Measurements from ENCODE around the gene MRPL17.

Gene MRPL17

GRCh38 chr11:6653656-6654055, 29.5 kb downstream of the MRPL17 start:
- no peak overlapping the region for H3K4me3 ChIP-seq (ENCODE audit: low read depth, low read length, poor library complexity, severe bottlenecking)
- H3K4me2 ChIP-seq (ENCODE audit: low read length): no peak overlapping the region
- H3K27me3 ChIP-seq (ENCODE audit: insufficient read depth, low read length): peaks cover 25% of the 10 kb centered on the region
- H3K27ac ChIP-seq (ENCODE audit: low read depth, low read length, poor library complexity, severe bottlenecking): no peak overlapping the region
- no peak overlapping the region for H2AFZ ChIP-seq (ENCODE audit: low read length)
- no peaks in the 10 kb centered on the region for H3K4me1 ChIP-seq (ENCODE audit: insufficient read depth, low read length, severe bottlenecking)
- no peaks in the 10 kb centered on the region for H3F3A ChIP-seq (ENCODE audit: insufficient read depth, low read length)
- H4K20me1 ChIP-seq (ENCODE audit: insufficient read depth, low read length): no peaks in the 10 kb centered on the region
- H3K9ac ChIP-seq (ENCODE audit: low read length): no peak overlapping the region
- no peaks in the 10 kb centered on the region for H3K79me2 ChIP-seq (ENCODE audit: insufficient read depth, low read length)
- TF ChIP-seq EZH2 (IDR thresholded peaks at IDR 0.05; ENCODE audit: borderline replicate concordance, low read length): no peak
- TF ChIP-seq, protein P1, sequence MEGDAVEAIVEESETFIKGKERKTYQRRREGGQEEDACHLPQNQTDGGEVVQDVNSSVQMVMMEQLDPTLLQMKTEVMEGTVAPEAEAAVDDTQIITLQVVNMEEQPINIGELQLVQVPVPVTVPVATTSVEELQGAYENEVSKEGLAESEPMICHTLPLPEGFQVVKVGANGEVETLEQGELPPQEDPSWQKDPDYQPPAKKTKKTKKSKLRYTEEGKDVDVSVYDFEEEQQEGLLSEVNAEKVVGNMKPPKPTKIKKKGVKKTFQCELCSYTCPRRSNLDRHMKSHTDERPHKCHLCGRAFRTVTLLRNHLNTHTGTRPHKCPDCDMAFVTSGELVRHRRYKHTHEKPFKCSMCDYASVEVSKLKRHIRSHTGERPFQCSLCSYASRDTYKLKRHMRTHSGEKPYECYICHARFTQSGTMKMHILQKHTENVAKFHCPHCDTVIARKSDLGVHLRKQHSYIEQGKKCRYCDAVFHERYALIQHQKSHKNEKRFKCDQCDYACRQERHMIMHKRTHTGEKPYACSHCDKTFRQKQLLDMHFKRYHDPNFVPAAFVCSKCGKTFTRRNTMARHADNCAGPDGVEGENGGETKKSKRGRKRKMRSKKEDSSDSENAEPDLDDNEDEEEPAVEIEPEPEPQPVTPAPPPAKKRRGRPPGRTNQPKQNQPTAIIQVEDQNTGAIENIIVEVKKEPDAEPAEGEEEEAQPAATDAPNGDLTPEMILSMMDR (IDR thresholded peaks at IDR 0.05; ENCODE audit: low read length): no peak
- H3K36me3 ChIP-seq (ENCODE audit: insufficient read depth, low read length): no peaks in the 10 kb centered on the region
- no peaks in the 10 kb centered on the region for H3K9me2 ChIP-seq (ENCODE audit: low read depth, low read length)
- H3K9me3 ChIP-seq (ENCODE audit: low read length): no peaks in the 10 kb centered on the region

GRCh38 chr11:6653097-6653496, 30.0 kb downstream of the MRPL17 start:
- Histone ChIP-seq H3K27me3 (ENCODE audit: insufficient read depth, low read length) (peaks cover 21% of the 10 kb centered on the region), H3K79me2 (ENCODE audit: insufficient read depth, low read length) (no peaks in the 10 kb centered on the region), H3K4me1 (ENCODE audit: insufficient read depth, low read length, severe bottlenecking) (no peaks in the 10 kb centered on the region), H2AFZ (ENCODE audit: low read length) (no peak overlapping the region), H4K20me1 (ENCODE audit: insufficient read depth, low read length) (no peaks in the 10 kb centered on the region), H3K4me3 (ENCODE audit: low read depth, low read length, poor library complexity, severe bottlenecking) (no peak overlapping the region), H3K27ac (ENCODE audit: low read depth, low read length, poor library complexity, severe bottlenecking) (no peak overlapping the region), H3K9ac (ENCODE audit: low read length) (no peak overlapping the region), H3F3A (ENCODE audit: insufficient read depth, low read length) (no peaks in the 10 kb centered on the region), H3K36me3 (ENCODE audit: insufficient read depth, low read length) (no peaks in the 10 kb centered on the region), H3K9me2 (ENCODE audit: low read depth, low read length) (no peaks in the 10 kb centered on the region), H3K4me2 (ENCODE audit: low read length) (no peak overlapping the region), H3K9me3 (ENCODE audit: low read length) (no peaks in the 10 kb centered on the region)
- TF ChIP-seq, protein P1 (IDR thresholded peaks at IDR 0.05; ENCODE audit: low read length): no peak
- no peak for TF ChIP-seq EZH2 (IDR thresholded peaks at IDR 0.05; ENCODE audit: borderline replicate concordance, low read length)

GRCh38 chr11:6652182-6652581, 31.0 kb downstream of the MRPL17 start:
- TF ChIP-seq, protein P1 (IDR thresholded peaks at IDR 0.05; ENCODE audit: low read length): no peak
- no peak for TF ChIP-seq EZH2 (IDR thresholded peaks at IDR 0.05; ENCODE audit: borderline replicate concordance, low read length)
- Histone ChIP-seq H3K9me2 (ENCODE audit: low read depth, low read length) (no peaks in the 10 kb centered on the region), H4K20me1 (ENCODE audit: insufficient read depth, low read length) (no peaks in the 10 kb centered on the region), H2AFZ (ENCODE audit: low read length) (no peak overlapping the region), H3F3A (ENCODE audit: insufficient read depth, low read length) (no peaks in the 10 kb centered on the region), H3K9me3 (ENCODE audit: low read length) (no peaks in the 10 kb centered on the region), H3K27ac (ENCODE audit: low read depth, low read length, poor library complexity, severe bottlenecking) (no peak overlapping the region), H3K36me3 (ENCODE audit: insufficient read depth, low read length) (no peaks in the 10 kb centered on the region), H3K4me3 (ENCODE audit: low read depth, low read length, poor library complexity, severe bottlenecking) (no peak overlapping the region), H3K4me2 (ENCODE audit: low read length) (no peak overlapping the region), H3K9ac (ENCODE audit: low read length) (no peak overlapping the region), H3K79me2 (ENCODE audit: insufficient read depth, low read length) (no peaks in the 10 kb centered on the region), H3K27me3 (ENCODE audit: insufficient read depth, low read length) (peaks cover 21% of the 10 kb centered on the region), H3K4me1 (ENCODE audit: insufficient read depth, low read length, severe bottlenecking) (peaks cover 1% of the 10 kb centered on the region)
